GM12878 (cell line): Measurements from ENCODE around the gene ZNF628. TPM values are rescaled to one million over a fixed set of nuclear protein-coding genes. Genes with fewer than 3 reads are reported as not detected.

Experiments used
- ATAC-seq: fragments of 200-7000 bp; cut with Tn5 transposase; 3 replicates; pipeline ENCODE4 v1.9.1; 2020; ENCODE audit warnings: mild to moderate bottlenecking, moderate library complexity
- BruUV-seq: library from RNA; stranded (reverse); fragments of 400-500 nt; replicated peaks from 2 replicates; lab custom pipeline; 2021; lab: Mats Ljungman, UMichigan
- CTCF ChIA-PET: fragments of 300-600 bp; sonication (Branson Sonifier 250); formaldehyde crosslinking; extraction: SDS; loops from one replicate; lab custom pipeline; 2021; ENCODE audit warnings: inconsistent platforms; lab: Yijun Ruan, JAX
- POLR2A ChIA-PET: fragments of 350-600 bp; formaldehyde crosslinking; extraction: SDS; loops from one replicate; lab custom pipeline; 2021; ENCODE audit warnings: inconsistent platforms; lab: Charles Lee
- RAD21 ChIA-PET: fragments of 300-600 bp; sonication (Branson Sonifier 250); formaldehyde crosslinking; loops from one replicate; lab custom pipeline; 2023; ENCODE audit warnings: antibody characterized with exemption; ENCODE audit not compliant: unreplicated experiment; lab: Charles Lee
- SMC1A ChIA-PET: fragments of 300-600 bp; sonication (Branson Sonifier 250); formaldehyde crosslinking; loops from one replicate; lab custom pipeline; 2023; ENCODE audit not compliant: unreplicated experiment, uncharacterized antibody; lab: Charles Lee
- DNase-seq: peaks from one replicate; pipeline ENCODE4 v3.0.0-alpha.2; 2011; ENCODE audit warnings: low read depth, low spot score
- FAIRE-seq: peaks from 3 replicates; lab custom pipeline; 2011; peaks lifted over from hg19 to GRCh38; lab: Jason Lieb, UNC
- H2AFZ ChIP-seq: 2 replicates; pipeline ENCODE4 v1.6.0; 2011; ENCODE audit warnings: low read depth, low read length, control low read depth; ENCODE audit not compliant: control insufficient read depth
- H3K27ac ChIP-seq: 2 replicates; pipeline ENCODE4 v1.5.1; 2011; ENCODE audit warnings: control low read depth; ENCODE audit not compliant: control insufficient read depth, insufficient read depth
- H3K27me3 ChIP-seq, 2 experiments: replicated peaks in 1 of 2; 2 replicates each; pipeline versions ENCODE4 v1.6.0 to v1.6.1; 2011; ENCODE audit warnings: low read length in 1 of 2; ENCODE audit not compliant: control insufficient read depth in 2 of 2, insufficient read depth in 2 of 2
- H3K36me3 ChIP-seq, 2 experiments: 2 replicates each; pipeline ENCODE4 v1.5.1; 2011; ENCODE audit warnings: low read length in 1 of 2; ENCODE audit not compliant: control insufficient read depth in 2 of 2, insufficient read depth in 2 of 2
- H3K4me1 ChIP-seq: 2 replicates; pipeline ENCODE4 v1.6.1; 2011; ENCODE audit warnings: mild to moderate bottlenecking, low read length, moderate library complexity, mixed read lengths; ENCODE audit not compliant: control insufficient read depth, insufficient read depth
- H3K4me2 ChIP-seq: 2 replicates; pipeline ENCODE4 v1.6.0; 2011; ENCODE audit warnings: control low read depth; ENCODE audit not compliant: control insufficient read depth, insufficient read depth
- H3K4me3 ChIP-seq: fragments of 200-600 bp; sonication (generic); 2 replicates; pipeline ENCODE4 v1.5.1; 2016
- H3K79me2 ChIP-seq: 2 replicates; pipeline ENCODE4 v1.6.0; 2011; ENCODE audit warnings: low read length; ENCODE audit not compliant: control insufficient read depth, insufficient read depth
- H3K9ac ChIP-seq: 2 replicates; pipeline ENCODE4 v1.8.0; 2011; ENCODE audit warnings: low read length, control low read depth, mixed read lengths; ENCODE audit not compliant: control insufficient read depth, insufficient read depth
- H3K9me3 ChIP-seq: replicated peaks from 3 replicates; pipeline ENCODE4 v1.5.1; 2011; ENCODE audit warnings: mild to moderate bottlenecking, low read length; ENCODE audit not compliant: control insufficient read depth, insufficient read depth
- H4K20me1 ChIP-seq: 2 replicates; pipeline ENCODE4 v1.6.0; 2011; ENCODE audit not compliant: control insufficient read depth, insufficient read depth
- KAT2A ChIP-seq: conservative IDR thresholded peaks from 2 replicates; pipeline ENCODE4 v1.6.1; 2011; ENCODE audit warnings: low read depth, low read length; ENCODE audit not compliant: control insufficient read depth
- RAD21 ChIP-seq: IDR thresholded peaks from 2 replicates; pipeline ENCODE4 v1.6.1; 2011; ENCODE audit warnings: mild to moderate bottlenecking, low read depth, low read length, moderate library complexity; ENCODE audit not compliant: insufficient read depth
- ZNF217 ChIP-seq: fragments of 450-650 bp; IDR thresholded peaks from 2 replicates; pipeline ENCODE4 v1.6.1; 2017; ENCODE audit warnings: antibody characterized with exemption, mild to moderate bottlenecking
- ZZZ3 ChIP-seq: IDR thresholded peaks from 2 replicates; pipeline ENCODE4 v1.6.1; 2011; ENCODE audit warnings: low read depth; ENCODE audit not compliant: control insufficient read depth, insufficient read length
- WGBS: methylation state at CpG from one replicate; pipeline ENCODE4 v1.1.6; 2016; ENCODE audit warnings: low lambda C conversion rate; ENCODE audit not compliant: insufficient replicate concordance, insufficient coverage; ENCODE audit errors: missing lambda C conversion rate; 5-methylcytosine and 5-hydroxymethylcytosine counted together
- in situ Hi-C: fragments of 300-500 bp; cut with MboI; formaldehyde crosslinking; loops from 9 replicates; pipeline ENCODE4 v1.14.3; 2018; ENCODE audit warnings: mixed read lengths
- intact Hi-C: fragments of 100-400 bp; cut with micrococcal nuclease; formaldehyde crosslinking; loops from one replicate; pipeline ENCODE4 v1.14.2; 2022; ENCODE audit not compliant: unreplicated experiment
- polyA plus RNA-seq, 11 experiments: library from polyadenylated mRNA; depleted of rRNA in 4 of 11; unstranded in 6 of 11; stranded (reverse) in 5 of 11; fragments of >200 nt; fragmentation: Nextera tagmentation in 4 of 11; fragmentation: Illumina TruSeq in 1 of 11; extraction: Ambion mirVana in 4 of 11; extraction: Trizol in 1 of 11; gene quantifications; 1 replicate in 1 of 11; 2 replicates in 10 of 11; pipeline versions ENCODE4 v1.2.1 to v1.2.3, GENCODE V29; 2011 to 2016; ENCODE audit warnings: inconsistent platforms in 2 of 11, missing spikeins in 2 of 11, low read depth in 1 of 11
- total RNA-seq, 4 experiments: library from RNA; depleted of rRNA in 3 of 4; stranded (reverse); fragments of >200 nt in 3 of 4; fragmentation: Illumina TruSeq in 1 of 4; extraction: Trizol in 1 of 4; gene quantifications; 2 replicates each; pipeline versions ENCODE4 v1.2.1 to v1.2.3, GENCODE V29; 2013 to 2021
- TF ChIP-seq, protein P1 (sequence below): fragments of 450-650 bp; IDR thresholded peaks from 2 replicates; pipeline ENCODE4 v1.6.1; 2017; ENCODE audit warnings: mild to moderate bottlenecking, low read depth, inconsistent platforms; ENCODE audit not compliant: poor library complexity, severe bottlenecking

Gene ZNF628
- total and polyA plus RNA-seq, 10 of the 15 experiments (the other 5 are each of a cell fraction or from before 2014, with no cell fraction given): 0.04 to 11.3 (median 1.6) TPM; not detected in 1

DNA sequence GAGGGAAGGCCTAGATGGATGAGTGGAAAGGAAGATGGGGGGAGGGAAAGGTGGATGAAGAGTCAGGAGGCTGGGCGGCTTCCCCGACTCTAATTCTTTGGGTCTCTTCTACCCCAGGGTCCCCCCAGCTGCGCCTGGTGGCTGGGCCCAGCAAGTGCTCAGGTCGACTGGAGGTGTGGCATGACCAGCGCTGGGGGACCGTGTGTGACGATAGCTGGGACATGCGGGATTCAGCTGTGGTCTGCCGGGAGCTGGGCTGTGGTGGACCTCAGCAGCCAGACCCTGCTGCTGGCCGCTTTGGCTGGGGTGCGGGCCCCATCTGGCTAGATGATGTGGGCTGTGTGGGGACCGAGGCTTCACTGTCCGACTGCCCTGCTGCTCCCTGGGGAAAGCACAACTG, 21.3 kb downstream of the ZNF628 start:
- SMC1A ChIA-PET: interaction anchor here (0.5 to 1.5 kb wide), 2 partner anchors 11 to 76 kb away, joined by 3 to 4 read pairs; no protein-coding TSS in a partner anchor
- TF ChIP-seq RAD21 (no peak), ZNF217 (no peak), KAT2A (no peak), ZZZ3 (no peak)
- TF ChIP-seq, protein P1, sequence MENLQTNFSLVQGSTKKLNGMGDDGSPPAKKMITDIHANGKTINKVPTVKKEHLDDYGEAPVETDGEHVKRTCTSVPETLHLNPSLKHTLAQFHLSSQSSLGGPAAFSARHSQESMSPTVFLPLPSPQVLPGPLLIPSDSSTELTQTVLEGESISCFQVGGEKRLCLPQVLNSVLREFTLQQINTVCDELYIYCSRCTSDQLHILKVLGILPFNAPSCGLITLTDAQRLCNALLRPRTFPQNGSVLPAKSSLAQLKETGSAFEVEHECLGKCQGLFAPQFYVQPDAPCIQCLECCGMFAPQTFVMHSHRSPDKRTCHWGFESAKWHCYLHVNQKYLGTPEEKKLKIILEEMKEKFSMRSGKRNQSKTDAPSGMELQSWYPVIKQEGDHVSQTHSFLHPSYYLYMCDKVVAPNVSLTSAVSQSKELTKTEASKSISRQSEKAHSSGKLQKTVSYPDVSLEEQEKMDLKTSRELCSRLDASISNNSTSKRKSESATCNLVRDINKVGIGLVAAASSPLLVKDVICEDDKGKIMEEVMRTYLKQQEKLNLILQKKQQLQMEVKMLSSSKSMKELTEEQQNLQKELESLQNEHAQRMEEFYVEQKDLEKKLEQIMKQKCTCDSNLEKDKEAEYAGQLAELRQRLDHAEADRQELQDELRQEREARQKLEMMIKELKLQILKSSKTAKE: no peak

More for the DNA sequence above, 21.3 kb downstream of the ZNF628 start:
- Histone ChIP-seq H3K4me1 (no peaks in the 10 kb centered on the region), H3K9ac (no peak overlapping the region), H3K79me2 (no peaks in the 10 kb centered on the region), H3K9me3 (no peaks in the 10 kb centered on the region), H3K36me3 (no peaks in the 10 kb centered on the region), H3K27ac (no peak overlapping the region), H3K4me2 (no peak overlapping the region), H2AFZ (no peak overlapping the region), H4K20me1 (no peaks in the 10 kb centered on the region), H3K27me3 (no peaks in the 10 kb centered on the region; a peak in 1 of 4 replicates), H3K4me3 (no peak overlapping the region)
- BruUV-seq: no TSS peak
- no peak for DNase-seq
- intact Hi-C loops: no loop called here
- in situ Hi-C loops: no loop called here
- 45% methylated on average over 13 of the region's 13 CpGs for WGBS
- CTCF ChIA-PET: interaction anchor here (1.0 kb wide), 1 partner anchor 17 kb away, joined by 3 read pairs; no protein-coding TSS in a partner anchor
- POLR2A ChIA-PET: interaction anchor here (1.1 kb wide), 1 partner anchor 8 kb away, joined by 3 read pairs; no protein-coding TSS in a partner anchor
- FAIRE-seq: no peak
- RAD21 ChIA-PET: interaction anchor here (1.2 kb wide), 1 partner anchor 30 kb away, joined by 4 read pairs; no protein-coding TSS in a partner anchor
- ATAC-seq: no peak
